SK-N-SH treated with all-trans-retinoic acid at 6 μM for 48 hours (cell line): ENCODE results near the gene ABCC11.

Experiments
- ATAC-seq: fragments of 200-7000 bp; cut with Tn5 transposase; 3 replicates; pipeline ENCODE4 v1.9.1; 2020; ENCODE audit warnings: mild to moderate bottlenecking, moderate library complexity
- ARNTL ChIP-seq: fragments of 450-650 bp; formaldehyde crosslinking; IDR thresholded peaks from 2 replicates; pipeline ENCODE4 v1.5.0; 2020; ENCODE audit warnings: low read depth, mild to moderate bottlenecking, moderate library complexity, borderline replicate concordance
- BACH2 ChIP-seq: fragments of 250-450 bp; sonication (Bioruptor Pico); IDR thresholded peaks from 2 replicates; pipeline ENCODE4 v1.9.0; 2021; ENCODE audit warnings: mild to moderate bottlenecking, borderline replicate concordance
- CREB5 ChIP-seq: fragments of 250-450 bp; sonication (Bioruptor Pico); IDR thresholded peaks from 2 replicates; pipeline ENCODE4 v1.5.1; 2020; ENCODE audit warnings: low read depth, mild to moderate bottlenecking, moderate library complexity
- CSDC2 ChIP-seq: fragments of 250-450 bp; sonication (Bioruptor Pico); IDR thresholded peaks from 2 replicates; pipeline ENCODE4 v1.5.0; 2020; ENCODE audit warnings: mild to moderate bottlenecking, moderate library complexity
- ESRRG ChIP-seq: fragments of 250-450 bp; sonication (Bioruptor Pico); IDR thresholded peaks from 2 replicates; pipeline ENCODE4 v1.6.1; 2021; ENCODE audit warnings: mild to moderate bottlenecking
- GLIS3 ChIP-seq: fragments of 250-450 bp; sonication (Bioruptor Pico); IDR thresholded peaks from 2 replicates; pipeline ENCODE4 v1.5.0; 2020; ENCODE audit warnings: mild to moderate bottlenecking, moderate library complexity
- ISL1 ChIP-seq: fragments of 250-450 bp; sonication (Bioruptor Pico); IDR thresholded peaks from 2 replicates; pipeline ENCODE4 v2.1.2; 2022; ENCODE audit warnings: mild to moderate bottlenecking, moderate library complexity
- OSR1 ChIP-seq: fragments of 250-450 bp; sonication (Bioruptor Pico); IDR thresholded peaks from 2 replicates; pipeline ENCODE4 v1.8.0; 2022; ENCODE audit warnings: moderate library complexity, mild to moderate bottlenecking, inconsistent platforms
- PATZ1 ChIP-seq: fragments of 250-450 bp; sonication (Bioruptor Pico); IDR thresholded peaks from 2 replicates; pipeline ENCODE4 v1.8.0; 2020; ENCODE audit warnings: mild to moderate bottlenecking, moderate library complexity, borderline replicate concordance
- POU6F1 ChIP-seq: fragments of 250-450 bp; sonication (Bioruptor Pico); IDR thresholded peaks from 2 replicates; pipeline ENCODE4 v1.8.0; 2021; ENCODE audit warnings: low read depth, mild to moderate bottlenecking, moderate library complexity, borderline replicate concordance
- PPARA ChIP-seq: fragments of 250-450 bp; sonication (Bioruptor Pico); IDR thresholded peaks from 2 replicates; pipeline ENCODE4 v1.5.0; 2020; ENCODE audit warnings: mild to moderate bottlenecking, borderline replicate concordance
- RARB ChIP-seq: fragments of 250-450 bp; sonication (Bioruptor Pico); IDR thresholded peaks from 2 replicates; pipeline ENCODE4 v1.8.0; 2021; ENCODE audit warnings: mild to moderate bottlenecking, moderate library complexity
- SNAI2 ChIP-seq: fragments of 250-450 bp; sonication (Bioruptor Pico); IDR thresholded peaks from 2 replicates; pipeline ENCODE4 v1.5.0; 2020; ENCODE audit warnings: mild to moderate bottlenecking, moderate library complexity
- TOX ChIP-seq: fragments of 250-450 bp; sonication (Bioruptor Pico); IDR thresholded peaks from 2 replicates; pipeline ENCODE4 v1.8.0; 2021; ENCODE audit warnings: mild to moderate bottlenecking, moderate library complexity, borderline replicate concordance
- TSHZ2 ChIP-seq: fragments of 250-450 bp; sonication (Bioruptor Pico); IDR thresholded peaks from 2 replicates; pipeline ENCODE4 v1.5.0; 2020; ENCODE audit warnings: mild to moderate bottlenecking, moderate library complexity
- ZC3H10 ChIP-seq: fragments of 250-450 bp; sonication (Bioruptor Pico); IDR thresholded peaks from 2 replicates; pipeline ENCODE4 v1.5.1; 2021; ENCODE audit warnings: mild to moderate bottlenecking, moderate library complexity
- ZFP3 ChIP-seq: fragments of 250-450 bp; sonication (Bioruptor Pico); IDR thresholded peaks from 2 replicates; pipeline ENCODE4 v1.5.0; 2020; ENCODE audit warnings: mild to moderate bottlenecking, moderate library complexity
- ZNF565 ChIP-seq: fragments of 450-650 bp; formaldehyde crosslinking; conservative IDR thresholded peaks from 2 replicates; pipeline ENCODE4 v1.5.0; 2020; ENCODE audit warnings: low read depth, mild to moderate bottlenecking, moderate library complexity
- ZNF70 ChIP-seq: fragments of 450-650 bp; formaldehyde crosslinking; IDR thresholded peaks from 2 replicates; pipeline ENCODE4 v1.5.0; 2020; ENCODE audit warnings: mild to moderate bottlenecking, moderate library complexity
- ZNF8 ChIP-seq: fragments of 450-650 bp; formaldehyde crosslinking; IDR thresholded peaks from 2 replicates; pipeline ENCODE4 v1.5.0; 2020; ENCODE audit warnings: mild to moderate bottlenecking, moderate library complexity

The ABCC11 gene

GRCh38 chr16:48152226-48152625, 95.1 kb downstream of the ABCC11 start:
- no peak for ATAC-seq
- TF ChIP-seq RARB (CRISPR knock-in tag) = no peak
- TF ChIP-seq ZFP3 (CRISPR knock-in tag) = no peak

GRCh38 chr16:48150707-48151106, 96.6 kb downstream of the ABCC11 start:
- no peak for ATAC-seq
- TF ChIP-seq ZNF8 (CRISPR knock-in tag) (no peak), ZC3H10 (CRISPR knock-in tag) (no peak), CSDC2 (CRISPR knock-in tag) (no peak), ZNF565 (CRISPR knock-in tag) (no peak), ISL1 (no peak), PATZ1 (CRISPR knock-in tag) (no peak), CREB5 (CRISPR knock-in tag) (no peak), ESRRG (CRISPR knock-in tag) (no peak), OSR1 (CRISPR knock-in tag) (no peak)
- TF ChIP-seq, all 23 proteins: peak for 0

- TF ChIP-seq POU6F1 = no peak
- TF ChIP-seq ISL1 = no peak
- no peak for TF ChIP-seq ZNF565 (CRISPR knock-in tag)
- ATAC-seq = no peak
Measured at GRCh38 chr16:48146710-48147109, 100.6 kb downstream of the ABCC11 start.

- TF ChIP-seq ZNF8 (CRISPR knock-in tag) (no peak), ISL1 (no peak), PPARA (CRISPR knock-in tag) (no peak), ZNF70 (CRISPR knock-in tag) (no peak), TSHZ2 (CRISPR knock-in tag) (no peak), TOX (CRISPR knock-in tag) (no peak), ZFP3 (CRISPR knock-in tag) (no peak), BACH2 (CRISPR knock-in tag) (no peak), OSR1 (CRISPR knock-in tag) (no peak), CSDC2 (CRISPR knock-in tag) (no peak), ESRRG (CRISPR knock-in tag) (no peak), RARB (CRISPR knock-in tag) (no peak), SNAI2 (no peak), PATZ1 (CRISPR knock-in tag) (no peak), ARNTL (CRISPR knock-in tag) (no peak), GLIS3 (CRISPR knock-in tag) (no peak)
- no peak for ATAC-seq
Measured at GRCh38 chr16:48146131-48146530, 101.2 kb downstream of the ABCC11 start.
